ENCODE measurements around the gene SART1. TPM values are rescaled to one million over a fixed set of nuclear protein-coding genes. Genes with fewer than 3 reads are reported as not detected.

SART1 gene
- total and polyA plus RNA-seq, 10 of the 15 experiments (the other 5 are each of a cell fraction or from before 2014, with no cell fraction given): 6.2 to 60.5 (median 37.4) TPM

DNA sequence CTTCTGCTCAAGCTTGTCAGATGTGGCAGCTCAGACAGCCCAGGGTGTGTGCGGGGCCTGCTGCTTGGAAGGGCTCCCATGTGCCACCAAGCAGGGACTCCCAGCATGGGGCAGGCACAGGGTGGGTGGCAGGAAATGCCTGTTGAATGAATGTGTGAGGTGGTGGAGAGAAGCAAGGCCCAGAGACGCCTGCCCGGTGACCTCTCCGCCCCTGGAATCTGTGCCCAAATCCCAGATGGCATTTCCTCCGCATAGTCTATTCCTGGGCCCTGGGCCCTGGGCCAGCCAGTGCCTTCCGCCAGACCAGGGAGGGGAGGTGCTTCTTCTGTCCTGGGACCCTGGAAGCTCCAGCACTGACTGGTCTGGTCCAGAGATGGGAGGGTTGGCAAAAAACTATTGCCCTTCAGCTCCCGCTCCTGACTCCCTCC is 53.9 kb downstream of the SART1 start:
- DNase-seq (ENCODE audit: low read depth, low spot score) (no peak), FAIRE-seq (no peak), ATAC-seq (no peak)
- Histone ChIP-seq H3K27me3 (replicated peaks in 1 of 2; ENCODE audit: control insufficient read depth in 2 of 2, insufficient read depth in 2 of 2, low read length in 1 of 2) (peaks cover 3 to 7% of the 10 kb centered on the region in 2 experiments), H2AFZ (ENCODE audit: control insufficient read depth, low read depth, low read length) (no peak overlapping the region), H3K79me2 (ENCODE audit: control insufficient read depth, insufficient read depth, low read length) (no peaks in the 10 kb centered on the region), H3K4me1 (ENCODE audit: control insufficient read depth, insufficient read depth, low read length) (no peaks in the 10 kb centered on the region), H3K4me2 (ENCODE audit: control insufficient read depth, insufficient read depth) (no peak overlapping the region), H3K9me3 (replicated peaks; ENCODE audit: control insufficient read depth, insufficient read depth, low read length) (no peaks in the 10 kb centered on the region), H3K36me3 (ENCODE audit: control insufficient read depth in 2 of 2, insufficient read depth in 2 of 2, low read length in 1 of 2) (no peaks in the 10 kb centered on the region), H4K20me1 (ENCODE audit: control insufficient read depth, insufficient read depth) (no peaks in the 10 kb centered on the region), H3K9ac (ENCODE audit: control insufficient read depth, insufficient read depth, low read length) (no peak overlapping the region), H3K4me3 (no peak overlapping the region), H3K27ac (ENCODE audit: control insufficient read depth, insufficient read depth) (no peak overlapping the region)
- ChIA-PET SMC1A (ENCODE audit: uncharacterized antibody, unreplicated experiment) (no interaction called here), CTCF (no interaction called here), POLR2A (no interaction called here), RAD21 (ENCODE audit: unreplicated experiment) (no interaction called here)
- BruUV-seq (replicated peaks): no TSS peak
- TF ChIP-seq BHLHE40 (IDR thresholded peaks at IDR 0.05; ENCODE audit: borderline replicate concordance in 1 of 2, low read depth in 2 of 2, low read length in 1 of 2): no peak
- no peak for TF ChIP-seq TBL1XR1 (IDR thresholded peaks at IDR 0.05; ENCODE audit: low read depth, low read length)
- TF ChIP-seq NFIC (IDR thresholded peaks at IDR 0.05; ENCODE audit: low read depth, low read length): no peak
- TF ChIP-seq, protein P1, sequence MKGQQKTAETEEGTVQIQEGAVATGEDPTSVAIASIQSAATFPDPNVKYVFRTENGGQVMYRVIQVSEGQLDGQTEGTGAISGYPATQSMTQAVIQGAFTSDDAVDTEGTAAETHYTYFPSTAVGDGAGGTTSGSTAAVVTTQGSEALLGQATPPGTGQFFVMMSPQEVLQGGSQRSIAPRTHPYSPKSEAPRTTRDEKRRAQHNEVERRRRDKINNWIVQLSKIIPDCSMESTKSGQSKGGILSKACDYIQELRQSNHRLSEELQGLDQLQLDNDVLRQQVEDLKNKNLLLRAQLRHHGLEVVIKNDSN (IDR thresholded peaks at IDR 0.05; ENCODE audit: borderline replicate concordance, extremely low read length, insufficient read depth, low read depth, low read length): no peak
- TF ChIP-seq NFXL1 (IDR thresholded peaks at IDR 0.05; ENCODE audit: borderline replicate concordance): no peak
- TF ChIP-seq HDAC2 (IDR thresholded peaks at IDR 0.05): no peak
- no peak for TF ChIP-seq NRF1 (conservative IDR thresholded peaks at IDR 0.05; ENCODE audit: low read depth, low read length)
- TF ChIP-seq, protein P2, sequence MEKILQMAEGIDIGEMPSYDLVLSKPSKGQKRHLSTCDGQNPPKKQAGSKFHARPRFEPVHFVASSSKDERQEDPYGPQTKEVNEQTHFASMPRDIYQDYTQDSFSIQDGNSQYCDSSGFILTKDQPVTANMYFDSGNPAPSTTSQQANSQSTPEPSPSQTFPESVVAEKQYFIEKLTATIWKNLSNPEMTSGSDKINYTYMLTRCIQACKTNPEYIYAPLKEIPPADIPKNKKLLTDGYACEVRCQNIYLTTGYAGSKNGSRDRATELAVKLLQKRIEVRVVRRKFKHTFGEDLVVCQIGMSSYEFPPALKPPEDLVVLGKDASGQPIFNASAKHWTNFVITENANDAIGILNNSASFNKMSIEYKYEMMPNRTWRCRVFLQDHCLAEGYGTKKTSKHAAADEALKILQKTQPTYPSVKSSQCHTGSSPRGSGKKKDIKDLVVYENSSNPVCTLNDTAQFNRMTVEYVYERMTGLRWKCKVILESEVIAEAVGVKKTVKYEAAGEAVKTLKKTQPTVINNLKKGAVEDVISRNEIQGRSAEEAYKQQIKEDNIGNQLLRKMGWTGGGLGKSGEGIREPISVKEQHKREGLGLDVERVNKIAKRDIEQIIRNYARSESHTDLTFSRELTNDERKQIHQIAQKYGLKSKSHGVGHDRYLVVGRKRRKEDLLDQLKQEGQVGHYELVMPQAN (conservative IDR thresholded peaks at IDR 0.05): no peak
- no peak for TF ChIP-seq SIX5 (IDR thresholded peaks at IDR 0.05; ENCODE audit: low read depth, low read length, severe bottlenecking)
- TF ChIP-seq, protein P3, sequence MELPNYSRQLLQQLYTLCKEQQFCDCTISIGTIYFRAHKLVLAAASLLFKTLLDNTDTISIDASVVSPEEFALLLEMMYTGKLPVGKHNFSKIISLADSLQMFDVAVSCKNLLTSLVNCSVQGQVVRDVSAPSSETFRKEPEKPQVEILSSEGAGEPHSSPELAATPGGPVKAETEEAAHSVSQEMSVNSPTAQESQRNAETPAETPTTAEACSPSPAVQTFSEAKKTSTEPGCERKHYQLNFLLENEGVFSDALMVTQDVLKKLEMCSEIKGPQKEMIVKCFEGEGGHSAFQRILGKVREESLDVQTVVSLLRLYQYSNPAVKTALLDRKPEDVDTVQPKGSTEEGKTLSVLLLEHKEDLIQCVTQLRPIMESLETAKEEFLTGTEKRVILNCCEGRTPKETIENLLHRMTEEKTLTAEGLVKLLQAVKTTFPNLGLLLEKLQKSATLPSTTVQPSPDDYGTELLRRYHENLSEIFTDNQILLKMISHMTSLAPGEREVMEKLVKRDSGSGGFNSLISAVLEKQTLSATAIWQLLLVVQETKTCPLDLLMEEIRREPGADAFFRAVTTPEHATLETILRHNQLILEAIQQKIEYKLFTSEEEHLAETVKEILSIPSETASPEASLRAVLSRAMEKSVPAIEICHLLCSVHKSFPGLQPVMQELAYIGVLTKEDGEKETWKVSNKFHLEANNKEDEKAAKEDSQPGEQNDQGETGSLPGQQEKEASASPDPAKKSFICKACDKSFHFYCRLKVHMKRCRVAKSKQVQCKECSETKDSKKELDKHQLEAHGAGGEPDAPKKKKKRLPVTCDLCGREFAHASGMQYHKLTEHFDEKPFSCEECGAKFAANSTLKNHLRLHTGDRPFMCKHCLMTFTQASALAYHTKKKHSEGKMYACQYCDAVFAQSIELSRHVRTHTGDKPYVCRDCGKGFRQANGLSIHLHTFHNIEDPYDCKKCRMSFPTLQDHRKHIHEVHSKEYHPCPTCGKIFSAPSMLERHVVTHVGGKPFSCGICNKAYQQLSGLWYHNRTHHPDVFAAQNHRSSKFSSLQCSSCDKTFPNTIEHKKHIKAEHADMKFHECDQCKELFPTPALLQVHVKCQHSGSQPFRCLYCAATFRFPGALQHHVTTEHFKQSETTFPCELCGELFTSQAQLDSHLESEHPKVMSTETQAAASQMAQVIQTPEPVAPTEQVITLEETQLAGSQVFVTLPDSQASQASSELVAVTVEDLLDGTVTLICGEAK (IDR thresholded peaks at IDR 0.05; ENCODE audit: borderline replicate concordance): no peak
- no peak for TF ChIP-seq HDAC6 (IDR thresholded peaks at IDR 0.05; ENCODE audit: unreplicated experiment)
- no peak for TF ChIP-seq DPF2 (IDR thresholded peaks at IDR 0.05)
- no peak for TF ChIP-seq ASH2L (IDR thresholded peaks at IDR 0.05; ENCODE audit: borderline replicate concordance, low read depth)
- no peak for TF ChIP-seq BCL11A (IDR thresholded peaks at IDR 0.05; ENCODE audit: low read depth, low read length)
- TF ChIP-seq ZNF217 (IDR thresholded peaks at IDR 0.05): no peak
- in situ Hi-C loops (cut with MboI): no loop called here
- intact Hi-C loops (cut with micrococcal nuclease; ENCODE audit: unreplicated experiment): no loop called here
- 86% methylated on average over 6 of the region's 7 CpGs for WGBS (ENCODE audit: insufficient coverage, insufficient replicate concordance, low lambda C conversion rate, missing lambda C conversion rate)

Data from GM12878 (cell line).